A172 (cell line): ENCODE data around the gene KBTBD12. TPM values are rescaled to one million over a fixed set of nuclear protein-coding genes. Genes with fewer than 3 reads are reported as not detected.
A peak's percentile ranks its signal among the peaks of the same experiment; 100 is the strongest.

Experiments
- DNase-seq: peaks from one replicate; pipeline ENCODE4 v3.0.0-alpha.2; 2015; ENCODE audit warnings: low spot score
- total RNA-seq: library from RNA; depleted of rRNA; stranded (reverse); fragments of >200 nt; shearing (Covaris generic); gene quantifications from 2 replicates; pipeline ENCODE4 v1.2.3, GENCODE V29; 2014; rRNA removed

The KBTBD12 gene
- total RNA-seq, result not detected in 2 replicates

- DNase-seq, result no peak
Measured at GRCh38 chr3:127915115-127915936, at the start of gene KBTBD12. Gene KBTBD12 (plus strand): TSS chr3:127915232. CDS start chr3:127923062, 7,830 bp downstream.

GRCh38 chr3:127865941-127866340 is 49.1 kb upstream of the KBTBD12 start:
- DNase-seq, result peak; percentile 43

- no peak for DNase-seq
Measured at GRCh38 chr3:127867412-127867811, 47.6 kb upstream of the KBTBD12 start.

GRCh38 chr3:127867986-127868385 is 47.0 kb upstream of the KBTBD12 start:
- DNase-seq, result peak; percentile 64

GRCh38 chr3:127870156-127870555 is 44.9 kb upstream of the KBTBD12 start:
- no peak for DNase-seq

GRCh38 chr3:127874097-127874496 is 40.9 kb upstream of the KBTBD12 start:
- peak; percentile 47 for DNase-seq

- no peak for DNase-seq
Measured at GRCh38 chr3:127881586-127881985, 33.4 kb upstream of the KBTBD12 start.

GRCh38 chr3:127884041-127884440 is 31.0 kb upstream of the KBTBD12 start:
- DNase-seq, result no peak

GRCh38 chr3:127886231-127886955 is 28.6 kb upstream of the KBTBD12 start:
- no peak for DNase-seq

- no peak for DNase-seq
Measured at GRCh38 chr3:127886956-127887231, 28.1 kb upstream of the KBTBD12 start.

- peak; percentile 74 for DNase-seq
Measured at GRCh38 chr3:127887321-127887720, 27.7 kb upstream of the KBTBD12 start.

GRCh38 chr3:127888156-127888555 is 26.9 kb upstream of the KBTBD12 start:
- no peak for DNase-seq

- DNase-seq, result no peak
Measured at GRCh38 chr3:127888564-127889107, 26.4 kb upstream of the KBTBD12 start.

GRCh38 chr3:127889461-127889863 is 25.6 kb upstream of the KBTBD12 start:
- peak; percentile 30 for DNase-seq

- no peak for DNase-seq
Measured at GRCh38 chr3:127889976-127890650, 24.9 kb upstream of the KBTBD12 start.

- peak; percentile 95 for DNase-seq
Measured at GRCh38 chr3:127890651-127891290, 24.3 kb upstream of the KBTBD12 start.

GRCh38 chr3:127894481-127894880 is 20.6 kb upstream of the KBTBD12 start:
- DNase-seq, result no peak

- no peak for DNase-seq
Measured at GRCh38 chr3:127899200-127899599, 15.8 kb upstream of the KBTBD12 start.

GRCh38 chr3:127899766-127900165 is 15.3 kb upstream of the KBTBD12 start:
- no peak for DNase-seq

- DNase-seq, result no peak
Measured at GRCh38 chr3:127900536-127900935, 14.5 kb upstream of the KBTBD12 start.

GRCh38 chr3:127902486-127902885 is 12.5 kb upstream of the KBTBD12 start:
- DNase-seq, result no peak
